H1 (cell line): ENCODE measurements around the gene RCSD1. TPM values are rescaled to one million over a fixed set of nuclear protein-coding genes. Genes with fewer than 3 reads are reported as not detected.

ENCODE experiments used
- polyA plus RNA-seq, 7 experiments: library from polyadenylated mRNA; depleted of rRNA in 3 of 7; stranded (reverse) in 5 of 7; unstranded in 2 of 7; fragments of >200 nt in 5 of 7; fragments of 200-250 nt in 2 of 7; gene quantifications; 1 replicate in 5 of 7; 2 replicates in 1 of 7; 4 replicates in 1 of 7; pipeline versions ENCODE4 v1.2.1 to v1.2.3, GENCODE V29; 2011 to 2013; ENCODE audit warnings: missing spikeins in 2 of 7, mixed read lengths in 2 of 7
- total RNA-seq: library from RNA; stranded (reverse); fragmentation: NEBNext Ultra II Directional; extraction: Animal tissue kit (Norgen Biotek cat#: 25700); gene quantifications from 2 replicates; pipeline ENCODE4 v1.2.1, GENCODE V29; 2021
- TF ChIP-seq, protein P1 (sequence below): fragments of 300-600 bp; sonication (generic); IDR thresholded peaks from 2 replicates; pipeline ENCODE4 v1.7.1; 2012; ENCODE audit warnings: low read length, moderate library complexity, mild to moderate bottlenecking, inconsistent platforms; ENCODE audit not compliant: insufficient replicate concordance
- TF ChIP-seq, protein P2 (sequence below): IDR thresholded peaks from 2 replicates; pipeline ENCODE4 v1.6.1; 2011; ENCODE audit warnings: low read length, improper control_type of control experiment

Gene RCSD1
- total and polyA plus RNA-seq, 2 of the 8 experiments (the other 6 are each of a cell fraction or from before 2014, with no cell fraction given), result 0.47 to 0.69 TPM

DNA sequence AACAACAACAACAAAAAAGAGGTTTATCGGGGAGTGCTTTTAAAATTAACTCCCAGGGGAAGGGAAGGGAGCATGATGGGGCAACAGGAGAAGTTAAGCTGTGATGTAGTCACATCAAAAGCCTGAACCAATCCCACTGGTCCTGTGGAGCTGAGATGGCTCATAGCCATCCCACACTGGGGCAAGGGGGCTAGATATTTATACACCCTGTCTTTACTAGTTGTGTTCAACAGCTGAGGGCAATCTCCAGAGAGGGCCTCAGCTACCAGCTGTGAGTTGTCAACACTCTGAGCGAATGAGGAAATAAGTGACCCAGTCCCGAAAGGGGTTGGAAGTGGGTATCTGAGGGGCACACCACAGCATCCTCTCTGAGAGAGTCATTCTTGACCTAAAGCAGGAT is 45.5 kb upstream of the RCSD1 start (continued):
- TF ChIP-seq, protein P1, sequence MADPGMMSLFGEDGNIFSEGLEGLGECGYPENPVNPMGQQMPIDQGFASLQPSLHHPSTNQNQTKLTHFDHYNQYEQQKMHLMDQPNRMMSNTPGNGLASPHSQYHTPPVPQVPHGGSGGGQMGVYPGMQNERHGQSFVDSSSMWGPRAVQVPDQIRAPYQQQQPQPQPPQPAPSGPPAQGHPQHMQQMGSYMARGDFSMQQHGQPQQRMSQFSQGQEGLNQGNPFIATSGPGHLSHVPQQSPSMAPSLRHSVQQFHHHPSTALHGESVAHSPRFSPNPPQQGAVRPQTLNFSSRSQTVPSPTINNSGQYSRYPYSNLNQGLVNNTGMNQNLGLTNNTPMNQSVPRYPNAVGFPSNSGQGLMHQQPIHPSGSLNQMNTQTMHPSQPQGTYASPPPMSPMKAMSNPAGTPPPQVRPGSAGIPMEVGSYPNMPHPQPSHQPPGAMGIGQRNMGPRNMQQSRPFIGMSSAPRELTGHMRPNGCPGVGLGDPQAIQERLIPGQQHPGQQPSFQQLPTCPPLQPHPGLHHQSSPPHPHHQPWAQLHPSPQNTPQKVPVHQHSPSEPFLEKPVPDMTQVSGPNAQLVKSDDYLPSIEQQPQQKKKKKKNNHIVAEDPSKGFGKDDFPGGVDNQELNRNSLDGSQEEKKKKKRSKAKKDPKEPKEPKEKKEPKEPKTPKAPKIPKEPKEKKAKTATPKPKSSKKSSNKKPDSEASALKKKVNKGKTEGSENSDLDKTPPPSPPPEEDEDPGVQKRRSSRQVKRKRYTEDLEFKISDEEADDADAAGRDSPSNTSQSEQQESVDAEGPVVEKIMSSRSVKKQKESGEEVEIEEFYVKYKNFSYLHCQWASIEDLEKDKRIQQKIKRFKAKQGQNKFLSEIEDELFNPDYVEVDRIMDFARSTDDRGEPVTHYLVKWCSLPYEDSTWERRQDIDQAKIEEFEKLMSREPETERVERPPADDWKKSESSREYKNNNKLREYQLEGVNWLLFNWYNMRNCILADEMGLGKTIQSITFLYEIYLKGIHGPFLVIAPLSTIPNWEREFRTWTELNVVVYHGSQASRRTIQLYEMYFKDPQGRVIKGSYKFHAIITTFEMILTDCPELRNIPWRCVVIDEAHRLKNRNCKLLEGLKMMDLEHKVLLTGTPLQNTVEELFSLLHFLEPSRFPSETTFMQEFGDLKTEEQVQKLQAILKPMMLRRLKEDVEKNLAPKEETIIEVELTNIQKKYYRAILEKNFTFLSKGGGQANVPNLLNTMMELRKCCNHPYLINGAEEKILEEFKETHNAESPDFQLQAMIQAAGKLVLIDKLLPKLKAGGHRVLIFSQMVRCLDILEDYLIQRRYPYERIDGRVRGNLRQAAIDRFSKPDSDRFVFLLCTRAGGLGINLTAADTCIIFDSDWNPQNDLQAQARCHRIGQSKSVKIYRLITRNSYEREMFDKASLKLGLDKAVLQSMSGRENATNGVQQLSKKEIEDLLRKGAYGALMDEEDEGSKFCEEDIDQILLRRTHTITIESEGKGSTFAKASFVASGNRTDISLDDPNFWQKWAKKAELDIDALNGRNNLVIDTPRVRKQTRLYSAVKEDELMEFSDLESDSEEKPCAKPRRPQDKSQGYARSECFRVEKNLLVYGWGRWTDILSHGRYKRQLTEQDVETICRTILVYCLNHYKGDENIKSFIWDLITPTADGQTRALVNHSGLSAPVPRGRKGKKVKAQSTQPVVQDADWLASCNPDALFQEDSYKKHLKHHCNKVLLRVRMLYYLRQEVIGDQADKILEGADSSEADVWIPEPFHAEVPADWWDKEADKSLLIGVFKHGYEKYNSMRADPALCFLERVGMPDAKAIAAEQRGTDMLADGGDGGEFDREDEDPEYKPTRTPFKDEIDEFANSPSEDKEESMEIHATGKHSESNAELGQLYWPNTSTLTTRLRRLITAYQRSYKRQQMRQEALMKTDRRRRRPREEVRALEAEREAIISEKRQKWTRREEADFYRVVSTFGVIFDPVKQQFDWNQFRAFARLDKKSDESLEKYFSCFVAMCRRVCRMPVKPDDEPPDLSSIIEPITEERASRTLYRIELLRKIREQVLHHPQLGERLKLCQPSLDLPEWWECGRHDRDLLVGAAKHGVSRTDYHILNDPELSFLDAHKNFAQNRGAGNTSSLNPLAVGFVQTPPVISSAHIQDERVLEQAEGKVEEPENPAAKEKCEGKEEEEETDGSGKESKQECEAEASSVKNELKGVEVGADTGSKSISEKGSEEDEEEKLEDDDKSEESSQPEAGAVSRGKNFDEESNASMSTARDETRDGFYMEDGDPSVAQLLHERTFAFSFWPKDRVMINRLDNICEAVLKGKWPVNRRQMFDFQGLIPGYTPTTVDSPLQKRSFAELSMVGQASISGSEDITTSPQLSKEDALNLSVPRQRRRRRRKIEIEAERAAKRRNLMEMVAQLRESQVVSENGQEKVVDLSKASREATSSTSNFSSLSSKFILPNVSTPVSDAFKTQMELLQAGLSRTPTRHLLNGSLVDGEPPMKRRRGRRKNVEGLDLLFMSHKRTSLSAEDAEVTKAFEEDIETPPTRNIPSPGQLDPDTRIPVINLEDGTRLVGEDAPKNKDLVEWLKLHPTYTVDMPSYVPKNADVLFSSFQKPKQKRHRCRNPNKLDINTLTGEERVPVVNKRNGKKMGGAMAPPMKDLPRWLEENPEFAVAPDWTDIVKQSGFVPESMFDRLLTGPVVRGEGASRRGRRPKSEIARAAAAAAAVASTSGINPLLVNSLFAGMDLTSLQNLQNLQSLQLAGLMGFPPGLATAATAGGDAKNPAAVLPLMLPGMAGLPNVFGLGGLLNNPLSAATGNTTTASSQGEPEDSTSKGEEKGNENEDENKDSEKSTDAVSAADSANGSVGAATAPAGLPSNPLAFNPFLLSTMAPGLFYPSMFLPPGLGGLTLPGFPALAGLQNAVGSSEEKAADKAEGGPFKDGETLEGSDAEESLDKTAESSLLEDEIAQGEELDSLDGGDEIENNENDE, result no peak
- TF ChIP-seq, protein P2, sequence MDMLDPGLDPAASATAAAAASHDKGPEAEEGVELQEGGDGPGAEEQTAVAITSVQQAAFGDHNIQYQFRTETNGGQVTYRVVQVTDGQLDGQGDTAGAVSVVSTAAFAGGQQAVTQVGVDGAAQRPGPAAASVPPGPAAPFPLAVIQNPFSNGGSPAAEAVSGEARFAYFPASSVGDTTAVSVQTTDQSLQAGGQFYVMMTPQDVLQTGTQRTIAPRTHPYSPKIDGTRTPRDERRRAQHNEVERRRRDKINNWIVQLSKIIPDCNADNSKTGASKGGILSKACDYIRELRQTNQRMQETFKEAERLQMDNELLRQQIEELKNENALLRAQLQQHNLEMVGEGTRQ, result no peak
